Hematopoietic multipotent progenitor cell treated with erythropoietin and hydrocortisone succinate and interleukin-3 and kit ligand, for 6 days (in vitro differentiated cells): ENCODE measurements around the gene ZSWIM6.

ENCODE experiments used
- DNase-seq: peaks from one replicate; pipeline ENCODE4 v3.0.0-alpha.2; 2015

ZSWIM6 gene

DNA sequence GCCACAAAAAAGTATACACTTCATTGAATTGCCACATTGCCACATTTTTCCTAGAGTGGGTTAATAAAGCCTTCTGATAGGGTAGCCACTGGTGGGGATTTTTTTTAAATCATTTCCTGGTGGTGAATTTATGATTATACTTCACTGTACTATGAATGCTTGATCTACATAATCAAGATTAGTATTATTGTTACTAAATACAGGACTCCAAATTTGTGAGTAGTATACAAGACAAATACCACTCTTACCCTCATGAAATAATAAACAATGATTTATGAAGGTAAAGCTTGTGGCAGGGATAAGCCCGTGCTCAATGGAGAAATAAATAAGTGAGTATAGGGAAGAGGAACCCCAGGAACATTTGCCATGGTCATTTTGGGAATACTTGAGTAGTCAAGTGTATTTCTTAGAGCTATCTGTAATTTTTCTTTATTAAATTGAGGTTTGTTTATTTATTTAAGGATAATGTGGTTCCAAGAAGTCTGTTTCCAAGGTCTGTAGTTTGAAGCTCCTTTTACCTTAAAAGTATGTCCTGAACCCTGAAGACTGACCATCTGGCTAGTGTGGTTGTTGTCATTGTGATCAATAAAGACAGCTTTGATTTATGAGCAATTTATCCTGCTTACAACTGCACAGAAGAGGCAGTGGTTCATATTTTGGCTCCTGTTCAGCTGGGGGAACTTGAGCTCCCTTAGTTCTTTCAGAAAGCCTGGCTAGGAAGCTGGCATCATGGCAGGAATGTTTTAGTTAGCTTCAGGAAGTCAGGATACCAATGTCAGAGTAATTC, 118.6 kb downstream of the ZSWIM6 start:
- DNase-seq: no peak

DNA sequence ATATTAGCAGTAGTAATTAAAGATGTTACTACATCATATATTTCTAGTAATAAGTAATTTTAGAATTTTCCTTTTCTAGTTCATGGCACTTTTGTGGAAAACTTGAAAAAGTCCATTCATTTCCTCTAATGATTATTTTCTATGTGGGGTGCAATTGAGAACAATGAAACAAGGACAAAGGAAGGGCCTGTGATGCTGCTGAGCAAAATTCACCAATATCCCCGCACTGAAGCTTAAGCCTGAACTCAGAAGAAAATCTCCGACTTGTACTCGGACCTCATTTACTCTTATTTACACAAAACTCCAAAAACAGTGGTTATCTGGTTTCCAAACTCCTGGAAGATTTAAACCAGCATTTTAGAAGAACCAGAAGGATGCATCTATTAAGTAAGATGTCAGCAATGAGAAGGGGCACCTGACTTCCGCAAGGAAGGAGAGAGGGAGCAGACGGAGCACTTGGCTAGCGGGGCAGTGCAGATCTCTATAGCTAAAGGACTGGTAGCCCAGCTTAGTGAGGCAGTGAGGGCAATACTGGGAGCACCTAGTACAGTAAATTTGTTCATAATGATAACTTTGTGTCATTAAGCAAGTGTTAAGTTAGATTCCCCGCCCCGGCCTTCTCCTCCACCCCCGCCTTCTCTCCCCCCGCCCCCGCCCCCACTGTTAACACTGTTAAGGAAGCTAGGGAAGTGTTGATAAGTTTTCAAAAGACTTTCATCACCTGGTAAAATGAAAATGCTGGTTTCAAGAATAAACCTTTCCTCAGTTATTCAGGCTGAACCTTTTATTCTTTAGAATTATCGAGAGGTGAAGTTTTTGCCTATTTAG, 123.3 kb downstream of the ZSWIM6 start:
- DNase-seq: peak; percentile 3

DNA sequence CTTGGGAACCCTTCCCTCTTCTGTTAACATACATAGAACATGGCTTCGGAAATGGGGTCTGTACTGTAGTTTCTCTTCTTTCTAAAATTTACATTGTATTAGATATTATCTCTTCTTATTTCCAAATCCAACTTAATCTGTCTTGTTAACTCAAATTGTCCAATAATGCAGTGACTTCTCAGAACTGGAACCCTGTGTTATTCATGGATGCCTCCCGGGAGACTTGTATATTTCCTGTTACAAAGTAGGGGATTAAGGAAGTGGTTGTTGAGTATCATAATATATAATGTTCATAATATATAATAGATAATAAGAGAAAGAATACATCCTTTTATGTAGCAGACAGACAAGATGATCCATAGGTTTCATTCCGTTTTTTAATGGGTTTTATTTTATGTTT, 128.4 kb downstream of the ZSWIM6 start:
- DNase-seq: no peak

GRCh38 chr5:61461417-61461816, 129.4 kb downstream of the ZSWIM6 start:
- DNase-seq: no peak

DNA sequence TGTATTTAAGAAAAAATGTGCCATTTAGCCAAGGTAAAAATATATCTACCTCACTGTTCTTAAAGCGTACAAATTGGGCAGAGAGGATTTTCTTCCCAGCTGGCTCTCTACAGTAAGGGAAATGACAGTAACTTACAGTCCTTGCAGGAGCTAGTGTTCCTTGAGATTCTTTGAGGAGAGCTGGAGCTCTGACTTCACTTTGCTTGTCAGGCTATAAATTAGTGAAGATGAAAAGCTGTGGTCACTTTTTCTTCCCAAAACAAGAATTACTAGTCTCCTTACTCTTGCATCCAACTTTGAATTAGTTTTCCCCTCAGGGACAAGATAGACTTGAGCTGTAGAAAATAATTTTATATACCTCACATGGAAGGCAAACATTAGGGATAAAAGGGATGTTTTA, 129.9 kb downstream of the ZSWIM6 start:
- DNase-seq: no peak

DNA sequence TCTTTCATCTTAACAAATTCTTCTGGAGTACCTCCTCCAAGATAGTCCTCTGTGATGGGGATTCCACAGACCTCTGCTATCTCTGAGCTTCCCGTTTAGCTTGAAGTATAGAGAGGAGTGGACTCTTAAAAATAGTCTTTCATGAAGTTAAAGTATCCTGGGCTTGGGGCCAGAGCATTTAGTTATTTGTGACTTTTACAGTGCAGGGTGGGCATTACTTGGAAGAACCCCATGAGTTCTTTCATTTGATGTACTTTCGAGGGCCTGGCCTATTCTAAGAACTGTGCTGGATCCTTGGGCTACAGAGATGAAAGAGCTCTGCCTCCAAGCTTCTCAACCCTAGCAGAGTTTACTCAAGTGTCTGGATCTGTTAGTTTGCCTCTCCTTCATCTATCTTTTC, 131.5 kb downstream of the ZSWIM6 start:
- DNase-seq: no peak

GRCh38 chr5:61464512-61464911, 132.5 kb downstream of the ZSWIM6 start:
- DNase-seq: no peak

DNA sequence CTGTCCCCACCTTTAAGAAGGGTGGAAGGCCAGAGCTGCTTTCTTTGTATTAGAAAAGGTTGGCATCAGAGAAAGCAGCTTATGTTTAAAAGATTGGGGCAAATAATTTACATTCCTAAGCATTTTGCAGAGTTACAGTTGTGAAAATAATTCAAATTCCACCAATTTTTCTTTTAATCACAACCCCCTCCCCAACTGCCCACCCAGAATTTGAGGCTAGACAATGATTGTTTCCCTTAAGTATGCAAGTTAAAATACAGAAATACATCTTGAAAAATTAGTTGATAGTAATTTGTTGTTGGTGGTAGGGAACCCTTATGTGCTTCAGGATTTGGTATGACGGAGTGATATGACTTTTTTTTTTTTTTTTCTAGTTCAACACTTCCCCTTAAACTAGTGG, 133.0 kb downstream of the ZSWIM6 start:
- no peak for DNase-seq

DNA sequence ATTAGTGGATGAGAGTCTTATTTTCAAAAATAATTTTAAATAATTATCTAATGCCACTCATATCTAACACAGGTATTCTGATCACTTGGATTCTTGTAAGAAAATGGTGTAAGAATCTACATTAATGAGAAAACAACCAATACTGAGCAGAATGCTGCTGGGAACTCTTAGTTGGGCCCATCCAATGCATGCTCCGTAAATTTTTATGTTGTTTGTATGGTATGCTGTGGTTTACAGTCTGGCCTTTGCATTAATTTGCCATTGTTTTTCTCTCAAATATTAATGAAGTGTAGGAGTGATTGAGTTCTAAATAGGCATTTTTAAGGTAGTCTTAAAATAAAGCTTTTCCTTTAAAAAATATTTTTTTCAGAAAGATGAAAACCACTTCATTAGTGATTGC, 133.4 kb downstream of the ZSWIM6 start:
- DNase-seq: no peak

DNA sequence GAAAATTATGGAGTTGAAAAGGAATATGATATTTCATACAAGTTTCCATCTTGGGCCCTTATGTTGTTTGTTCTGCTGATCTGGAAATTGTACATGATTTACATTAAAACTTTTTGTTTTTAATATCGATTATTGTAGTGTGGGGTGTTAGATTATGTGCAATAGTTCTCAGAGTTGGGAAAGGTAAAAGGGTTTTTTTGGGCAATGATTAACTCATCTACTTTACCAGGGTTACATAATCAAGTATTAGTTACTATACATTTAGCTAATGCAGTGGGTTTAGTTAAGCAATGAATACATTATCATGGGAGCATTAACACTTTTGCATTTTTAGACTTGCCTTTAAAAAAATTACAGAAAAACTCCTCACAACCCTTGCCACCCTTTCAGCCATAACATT, 134.0 kb downstream of the ZSWIM6 start:
- no peak for DNase-seq

DNA sequence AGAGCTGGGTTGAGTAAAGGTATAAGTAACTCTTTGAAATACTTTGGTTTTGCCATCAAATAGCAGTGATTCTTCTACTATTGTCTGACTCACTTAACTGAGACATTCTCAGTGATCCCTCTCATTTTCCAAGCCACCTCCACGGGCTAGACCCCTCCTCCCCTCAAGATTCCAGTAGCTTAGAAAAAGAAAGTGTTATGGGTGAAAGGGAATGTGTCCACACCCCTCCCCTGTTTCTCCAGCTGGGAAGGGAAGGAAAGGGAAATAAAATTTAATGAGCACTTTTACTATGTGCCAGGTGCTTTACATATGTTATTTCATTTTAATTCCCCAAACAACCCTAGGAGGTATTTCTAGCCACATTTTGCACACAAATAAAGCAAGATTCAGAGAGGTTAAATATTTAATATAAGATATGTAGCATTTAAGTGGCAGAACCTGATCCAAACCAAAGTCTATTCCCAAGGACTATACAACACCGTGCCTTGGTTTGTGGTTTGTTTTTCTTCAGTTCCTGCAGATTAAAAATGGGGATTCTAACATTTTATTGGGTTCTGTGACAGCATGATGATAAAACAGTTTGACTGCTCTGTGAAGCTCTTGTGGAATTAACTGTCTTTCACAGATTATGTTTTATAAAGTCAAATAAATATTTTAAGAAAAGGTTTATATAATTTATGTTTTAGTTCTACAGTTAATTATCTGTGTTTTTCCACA, 135.9 kb downstream of the ZSWIM6 start:
- no peak for DNase-seq

DNA sequence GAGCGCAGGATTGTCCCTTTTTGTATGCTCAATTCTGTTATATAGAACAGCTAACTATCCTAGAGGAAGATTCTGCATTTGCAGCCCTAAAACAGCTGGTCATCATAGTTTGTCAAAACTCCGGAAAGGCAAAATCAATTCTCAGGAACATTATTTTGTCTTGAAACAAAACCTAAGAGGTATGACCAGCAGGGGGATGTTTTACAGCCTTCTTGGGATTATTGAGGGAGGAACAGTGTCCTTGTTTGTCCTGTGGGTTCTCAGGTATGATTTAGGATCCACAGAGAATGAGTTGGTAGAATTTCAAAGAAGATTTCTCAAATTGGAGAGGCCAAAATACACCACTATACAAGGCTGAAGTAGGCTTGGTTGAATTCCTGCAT, 136.4 kb downstream of the ZSWIM6 start:
- DNase-seq: no peak

DNA sequence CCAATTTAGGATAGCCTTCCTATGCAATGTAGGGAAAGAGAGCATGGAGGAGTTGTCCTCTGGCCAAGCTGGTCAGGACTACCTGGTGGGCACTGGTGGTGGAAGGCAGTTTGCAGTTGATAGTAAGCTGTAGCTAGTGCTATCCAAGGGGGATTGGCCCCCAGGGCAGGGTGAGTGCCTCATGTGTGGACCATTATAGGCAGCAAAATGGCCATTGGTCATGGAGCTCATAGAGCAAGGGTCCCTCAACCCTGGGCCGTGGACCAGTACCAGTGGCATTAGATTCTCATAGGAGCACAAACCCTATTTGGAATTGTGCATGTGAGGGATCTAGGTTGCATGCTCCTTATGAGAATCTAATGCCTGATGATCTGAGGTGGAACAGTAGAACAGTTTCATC, 139.3 kb downstream of the ZSWIM6 start:
- no peak for DNase-seq

GRCh38 chr5:61472172-61472958, 140.3 kb downstream of the ZSWIM6 start:
- DNase-seq: no peak

- no peak for DNase-seq
Measured at GRCh38 chr5:61474746-61475145, 142.7 kb downstream of the ZSWIM6 start.

DNA sequence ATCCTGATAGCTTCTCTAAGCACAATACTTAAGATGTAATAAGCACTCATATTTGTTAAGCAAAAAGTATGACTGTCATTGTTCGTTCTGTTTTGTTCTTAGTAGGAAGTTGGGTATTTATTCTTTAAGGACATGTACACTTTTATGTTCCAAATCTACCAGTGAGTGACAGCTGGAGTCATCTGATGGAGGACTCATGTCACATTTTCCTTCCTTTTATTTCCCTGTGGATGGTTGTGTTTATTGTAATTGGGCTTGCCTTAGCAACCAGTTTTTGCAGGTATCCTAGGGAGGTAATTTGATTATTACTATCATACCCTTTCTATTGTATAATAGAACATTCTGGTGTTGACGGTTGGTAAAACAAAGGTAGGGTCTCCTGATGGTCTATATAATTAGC, 145.7 kb downstream of the ZSWIM6 start:
- no peak for DNase-seq

DNA sequence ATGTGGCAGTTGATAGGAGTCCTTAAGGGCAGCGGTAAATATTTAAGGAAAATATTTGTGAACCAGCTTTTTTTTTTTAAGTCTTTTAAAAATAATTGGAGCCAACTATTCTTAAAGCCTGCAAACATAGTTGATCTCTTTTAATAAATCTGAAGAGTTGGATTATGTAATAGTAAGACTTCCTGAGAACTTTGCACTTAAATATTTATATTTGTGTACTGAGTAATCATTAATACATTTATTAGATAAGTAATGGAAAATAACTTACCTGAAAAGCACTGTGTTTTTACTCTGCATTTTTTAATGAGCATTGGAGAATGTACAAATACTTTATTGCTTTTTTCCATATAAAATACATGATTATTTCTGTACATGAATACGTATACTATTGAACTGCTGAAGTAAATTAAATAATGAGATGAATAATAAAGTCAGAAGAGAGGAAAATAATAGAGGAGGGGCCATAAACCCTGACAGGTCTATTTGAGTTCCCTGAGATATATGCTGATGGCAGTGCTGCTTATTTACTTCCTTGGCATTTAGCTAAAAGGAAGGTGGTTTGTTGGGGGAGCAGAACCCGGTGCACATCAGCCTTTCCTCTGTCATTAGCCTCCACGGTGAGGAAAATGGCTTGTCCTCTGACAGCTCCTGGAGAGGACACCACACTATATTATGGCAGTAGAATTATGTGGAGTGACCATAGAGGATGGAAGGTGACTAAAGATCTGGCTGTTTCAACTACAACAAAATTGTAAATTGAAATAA, 148.0 kb downstream of the ZSWIM6 start:
- DNase-seq: no peak

GRCh38 chr5:61482980-61483379, 150.9 kb downstream of the ZSWIM6 start:
- no peak for DNase-seq

DNA sequence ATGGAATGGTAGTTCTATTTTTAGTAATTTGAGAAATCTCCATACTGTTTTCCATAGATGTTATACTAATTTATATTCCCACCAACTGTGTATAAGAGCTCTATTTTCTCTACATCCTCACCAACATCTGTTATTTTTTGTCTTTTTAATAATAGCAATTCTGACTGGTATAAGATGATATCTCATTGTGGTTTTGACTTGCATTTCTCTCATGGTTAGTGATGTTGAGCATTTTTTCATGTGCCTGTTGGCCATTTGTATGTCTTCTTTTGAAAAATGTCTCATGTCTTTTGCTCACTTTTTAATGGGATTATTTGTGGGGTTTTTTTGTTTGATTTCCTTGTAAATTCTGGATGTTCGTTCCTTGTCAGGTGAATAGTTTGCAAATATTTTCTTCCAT, 154.4 kb downstream of the ZSWIM6 start:
- DNase-seq: no peak

- DNase-seq: peak; percentile 3
Measured at GRCh38 chr5:61489574-61489973, 157.5 kb downstream of the ZSWIM6 start.

DNA sequence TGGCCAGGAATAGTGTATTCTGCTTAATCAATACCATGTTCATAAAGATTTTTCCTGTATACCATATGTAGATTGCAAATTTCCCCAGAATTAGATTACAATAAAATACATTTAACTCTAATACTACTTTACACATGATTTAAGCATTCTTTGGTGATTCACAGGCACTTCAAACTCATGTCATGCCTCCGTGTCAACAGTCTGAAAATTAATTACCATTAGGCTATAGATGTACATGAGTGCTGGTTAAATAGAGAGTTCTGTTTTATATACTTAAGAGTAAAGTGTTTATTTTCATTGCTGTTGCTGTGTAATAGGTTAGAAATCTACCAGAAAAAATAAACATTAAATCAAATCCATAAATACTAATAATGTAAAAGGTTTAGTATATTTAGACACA, 159.8 kb downstream of the ZSWIM6 start:
- no peak for DNase-seq

DNA sequence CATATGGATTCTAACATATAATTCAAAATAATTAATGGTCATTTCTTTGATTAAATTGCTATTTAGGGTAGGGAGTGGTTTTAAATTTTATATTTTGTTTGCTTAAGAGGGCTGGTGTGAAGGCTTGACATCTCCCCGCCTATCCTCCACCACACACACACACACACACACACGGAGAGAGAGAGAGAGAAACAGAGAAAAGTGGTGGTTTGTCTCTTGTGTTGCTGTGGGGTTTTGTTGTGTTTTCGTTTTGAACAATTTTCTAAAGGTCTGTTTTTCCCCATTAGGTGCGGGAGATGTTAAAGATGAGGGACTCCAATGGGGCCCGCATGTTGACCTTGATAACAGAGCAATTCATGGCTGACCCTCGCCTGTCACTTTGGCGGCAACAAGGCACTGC, 161.9 kb downstream of the ZSWIM6 start:
- no peak for DNase-seq
